Heart left ventricle (tissue), 16 donors: ENCODE measurements around the gene NOTCH2. TPM values are rescaled to one million over a fixed set of nuclear protein-coding genes. Genes with fewer than 3 reads are reported as not detected.

ENCODE experiments used
- ATAC-seq, 4 donors: fragments of 200-7000 bp; cut with Tn5 transposase; one replicate each; pipeline ENCODE4 v1.9.1; 2020 to 2022; ENCODE audit warnings: moderate library complexity in 4 of 4, mild to moderate bottlenecking in 3 of 4, moderate number of reproducible peaks in 1 of 4
- DNase-seq, 5 donors: peaks; one replicate each; pipeline ENCODE4 v3.0.0-alpha.2; 2020
- H3K27ac ChIP-seq, 12 donors: fragments of 200-600 bp; sonication (generic) in 4 of 12; one replicate each; pipeline versions ENCODE4 v1.5.0 to v1.8.0; 2016 to 2022; ENCODE audit warnings: mild to moderate bottlenecking in 2 of 12
- H3K27me3 ChIP-seq, 9 donors: fragments of 200-600 bp; sonication (generic) in 2 of 9; one replicate each; pipeline versions ENCODE4 v1.5.1 to v1.8.0; 2016 to 2022; ENCODE audit warnings: mild to moderate bottlenecking in 3 of 9
- H3K36me3 ChIP-seq, 9 donors: fragments of 200-600 bp; sonication (generic) in 2 of 9; one replicate each; pipeline versions ENCODE4 v1.5.0 to v1.8.0; 2018 to 2022; ENCODE audit warnings: mild to moderate bottlenecking in 2 of 9
- H3K4me1 ChIP-seq, 12 donors: fragments of 200-600 bp; sonication (generic) in 4 of 12; one replicate each; pipeline versions ENCODE4 v1.5.0 to v1.8.0; 2016 to 2022; ENCODE audit warnings: mild to moderate bottlenecking in 3 of 12
- H3K4me3 ChIP-seq, 12 donors: fragments of 200-600 bp; sonication (generic) in 4 of 12; one replicate each; pipeline versions ENCODE4 v1.5.0 to v1.8.0; 2017 to 2022; ENCODE audit warnings: mild to moderate bottlenecking in 9 of 12, moderate library complexity in 4 of 12
- H3K9me3 ChIP-seq, 12 donors: fragments of 200-600 bp; sonication (generic) in 4 of 12; one replicate each; pipeline versions ENCODE4 v1.5.0 to v1.8.0; 2016 to 2022; ENCODE audit warnings: mild to moderate bottlenecking in 1 of 12
- POLR2A ChIP-seq, 2 donors: fragments of 450-650 bp; IDR thresholded peaks; one replicate each; pipeline ENCODE4 v1.6.1; 2017; ENCODE audit warnings: antibody characterized with exemption in 2 of 2, mild to moderate bottlenecking in 2 of 2, moderate library complexity in 2 of 2
- WGBS, 4 donors: extraction: QIAGEN DNeasy Blood & Tissue Kit in 2 of 4; methylation state at CpG; one replicate each; pipeline versions ENCODE4 v1.1.5 to v1.1.7; 2013 to 2018; 5-methylcytosine and 5-hydroxymethylcytosine counted together
- intact Hi-C, 10 donors: fragments of 100-400 bp; cut with DNase I; formaldehyde crosslinking; loops; one replicate each; pipeline versions ENCODE4 v1.11.1 to v1.14.2; 2022
- polyA plus RNA-seq, 2 donors: library from polyadenylated mRNA; stranded (reverse); fragments of 200-250 nt; gene quantifications; one replicate each; pipeline ENCODE4 v1.2.3, GENCODE V29; 2013
- total RNA-seq, 9 donors: library from RNA; depleted of rRNA in 2 of 9; stranded (reverse); fragments of >200 nt in 2 of 9; fragmentation: NEBNext Ultra II Directional in 3 of 9; extraction: Animal tissue kit (Norgen Biotek cat#: 25700) in 3 of 9; gene quantifications; one replicate each; pipeline versions ENCODE4 v1.1.0 to v1.2.4, GENCODE V29; 2016 to 2023
- TF ChIP-seq, protein P1 (sequence below), 12 donors: fragments of 200-600 bp; sonication (generic) in 4 of 12; IDR thresholded peaks; one replicate each; pipeline versions ENCODE4 v1.5.0 to v1.8.0; 2018 to 2022; ENCODE audit warnings: antibody characterized with exemption in 12 of 12, mild to moderate bottlenecking in 5 of 12
- donor health status: ischemic (EF 13 %, LVEDD 7.1; RV severe dilation, severe dysfunction).
- donor health status: healthy with polysubstance abuse.
- donor health status: DM: no; HTN: yes; CAD: no.
- donor health status: DM: no; HTN: no; CAD: no.
- donor health status: ischemic (EF 25% LVEDD 6.9; RV normal size, moderate dysfunction).
- donor health status: ischemic (EF 25% LVEDD 5.7; RV mildly dilated, moderate dysfunction).
- donor health status: healthy.
- donor health status: DM: yes; HTN: yes; CAD: no.
- donor health status: ischemic (EF 35%, LVEDD 5.7; RV mildly dilated, moderate dysfunction).
- donor health status: nonischemic (EF 11% LVEDD 7.7; RV severe dilation, severe dysfunction).
- donor health status: DM: yes; HTN: yes; CAD: no.
- donor health status: PGD.
- donor health status: ischemic (EF 29% LVEDD 5.4; RV normal size, mild dysfunction).
- donor health status: nonischemic (EF 23%, LVEDD 6.1; RV moderate dilation, normal function).

The NOTCH2 gene
- total and polyA plus RNA-seq, 11 donors = 4.6 to 68.7 (median 26.0) TPM

DNA sequence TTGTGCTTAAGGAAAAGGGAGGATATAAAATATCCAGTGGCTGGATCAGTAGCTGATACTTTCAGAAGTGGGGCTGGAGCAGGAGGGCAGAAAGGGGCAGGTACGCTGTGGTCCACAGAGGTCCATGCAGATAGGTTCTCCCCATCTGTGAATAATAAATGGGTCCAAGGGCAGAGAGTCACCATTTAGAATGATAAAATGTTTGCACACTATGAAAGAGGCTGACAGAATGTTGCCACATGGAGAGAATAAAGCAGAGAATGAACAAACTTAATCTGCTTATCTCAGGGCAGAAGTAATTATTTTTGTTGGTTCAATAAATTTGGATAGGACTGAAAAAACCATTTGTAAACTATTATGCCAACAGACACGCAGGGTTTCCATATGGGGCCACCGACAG lies 156.5 kb downstream of the NOTCH2 start:
- DNase-seq (no peak), ATAC-seq (no peak)
- Histone ChIP-seq H3K27ac (no peak overlapping the region), H3K4me1 (no peaks in the 10 kb centered on the region), H3K36me3 (peaks cover 0 to 58% (median 38%) of the 10 kb centered on the region in 9 donors), H3K9me3 (no peaks in the 10 kb centered on the region), H3K4me3 (no peak overlapping the region), H3K27me3 (no peaks in the 10 kb centered on the region)
- intact Hi-C loops = loop anchor here in 1 of 10 donors (2.0 kb wide), 1 partner anchor 20 kb away; no protein-coding TSS in a partner anchor
- WGBS, 4 donors = 93 to 98% (median 95%) methylated on average over 3 of the region's 3 CpGs
- no peak for TF ChIP-seq POLR2A (IDR thresholded peaks at IDR 0.05)
- TF ChIP-seq, protein P1, sequence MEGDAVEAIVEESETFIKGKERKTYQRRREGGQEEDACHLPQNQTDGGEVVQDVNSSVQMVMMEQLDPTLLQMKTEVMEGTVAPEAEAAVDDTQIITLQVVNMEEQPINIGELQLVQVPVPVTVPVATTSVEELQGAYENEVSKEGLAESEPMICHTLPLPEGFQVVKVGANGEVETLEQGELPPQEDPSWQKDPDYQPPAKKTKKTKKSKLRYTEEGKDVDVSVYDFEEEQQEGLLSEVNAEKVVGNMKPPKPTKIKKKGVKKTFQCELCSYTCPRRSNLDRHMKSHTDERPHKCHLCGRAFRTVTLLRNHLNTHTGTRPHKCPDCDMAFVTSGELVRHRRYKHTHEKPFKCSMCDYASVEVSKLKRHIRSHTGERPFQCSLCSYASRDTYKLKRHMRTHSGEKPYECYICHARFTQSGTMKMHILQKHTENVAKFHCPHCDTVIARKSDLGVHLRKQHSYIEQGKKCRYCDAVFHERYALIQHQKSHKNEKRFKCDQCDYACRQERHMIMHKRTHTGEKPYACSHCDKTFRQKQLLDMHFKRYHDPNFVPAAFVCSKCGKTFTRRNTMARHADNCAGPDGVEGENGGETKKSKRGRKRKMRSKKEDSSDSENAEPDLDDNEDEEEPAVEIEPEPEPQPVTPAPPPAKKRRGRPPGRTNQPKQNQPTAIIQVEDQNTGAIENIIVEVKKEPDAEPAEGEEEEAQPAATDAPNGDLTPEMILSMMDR (IDR thresholded peaks at IDR 0.05) = no peak

DNA sequence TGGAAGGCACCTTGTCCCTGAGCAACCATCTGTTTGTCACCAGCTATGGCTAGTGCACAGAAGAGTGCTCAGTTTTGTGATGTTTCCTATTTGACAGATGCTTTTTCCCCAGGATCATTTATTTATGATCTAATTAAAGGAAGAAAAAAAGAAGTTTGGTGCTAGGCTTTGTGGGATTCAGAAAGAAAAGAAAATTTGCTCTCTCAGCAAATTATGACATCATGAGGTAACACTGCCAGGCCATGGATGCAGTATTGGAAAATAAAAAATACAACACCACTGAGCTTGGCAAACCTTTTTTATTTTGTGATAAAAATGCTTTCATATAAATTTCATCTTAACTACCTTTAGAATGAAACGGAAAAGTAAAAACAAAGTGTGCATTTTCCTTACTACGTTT lies 157.7 kb downstream of the NOTCH2 start:
- H3K36me3 ChIP-seq = peaks cover 0 to 46% (median 26%) of the 10 kb centered on the region in 9 donors
- H3K4me3 ChIP-seq = no peak overlapping the region
- DNase-seq (no peak), ATAC-seq (no peak)
- no peaks in the 10 kb centered on the region for H3K9me3 ChIP-seq
- no peaks in the 10 kb centered on the region for H3K4me1 ChIP-seq
- intact Hi-C loops = loop anchor here in 1 of 10 donors (2.0 kb wide), 1 partner anchor 19 kb away; no protein-coding TSS in a partner anchor
- H3K27me3 ChIP-seq = no peaks in the 10 kb centered on the region
- no peak overlapping the region for H3K27ac ChIP-seq
- 93 to 94% (median 94%) methylated on average over 2 of the region's 2 CpGs for WGBS, 4 donors
- no peak for TF ChIP-seq POLR2A (IDR thresholded peaks at IDR 0.05)
- TF ChIP-seq, protein P1 (IDR thresholded peaks at IDR 0.05) = no peak

DNA sequence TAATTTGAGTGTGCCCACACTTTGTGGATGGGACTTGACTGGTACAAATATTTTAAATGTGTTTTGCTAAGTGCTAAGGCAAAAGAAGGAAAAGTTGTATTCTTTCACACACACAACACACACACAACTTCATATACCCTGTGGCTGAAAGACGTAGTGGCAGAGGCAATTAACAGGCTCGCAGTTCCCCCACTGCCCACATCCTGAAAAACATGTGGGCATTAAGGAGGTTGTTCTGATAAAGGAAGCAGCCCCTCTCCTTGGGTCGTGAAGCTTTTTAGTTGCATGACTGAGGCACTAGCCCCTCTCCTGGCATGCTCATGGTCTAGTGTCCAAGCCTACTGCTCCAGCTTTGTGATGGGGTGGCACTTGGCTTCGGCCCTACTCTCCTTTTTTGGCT lies 158.8 kb downstream of the NOTCH2 start:
- no peak for ATAC-seq
- Histone ChIP-seq H3K36me3 (peaks cover 0 to 34% (median 15%) of the 10 kb centered on the region in 9 donors), H3K27ac (no peak overlapping the region), H3K27me3 (no peaks in the 10 kb centered on the region), H3K4me1 (no peaks in the 10 kb centered on the region), H3K4me3 (no peak overlapping the region), H3K9me3 (no peaks in the 10 kb centered on the region)
- WGBS, 4 donors = 60 to 83% (median 73%) methylated on average over 3 to 4 of the region's 4 CpGs
- DNase-seq = no peak
- intact Hi-C loops = no loop called here
- no peak for TF ChIP-seq POLR2A (IDR thresholded peaks at IDR 0.05)
- TF ChIP-seq, protein P1 (IDR thresholded peaks at IDR 0.05) = no peak

DNA sequence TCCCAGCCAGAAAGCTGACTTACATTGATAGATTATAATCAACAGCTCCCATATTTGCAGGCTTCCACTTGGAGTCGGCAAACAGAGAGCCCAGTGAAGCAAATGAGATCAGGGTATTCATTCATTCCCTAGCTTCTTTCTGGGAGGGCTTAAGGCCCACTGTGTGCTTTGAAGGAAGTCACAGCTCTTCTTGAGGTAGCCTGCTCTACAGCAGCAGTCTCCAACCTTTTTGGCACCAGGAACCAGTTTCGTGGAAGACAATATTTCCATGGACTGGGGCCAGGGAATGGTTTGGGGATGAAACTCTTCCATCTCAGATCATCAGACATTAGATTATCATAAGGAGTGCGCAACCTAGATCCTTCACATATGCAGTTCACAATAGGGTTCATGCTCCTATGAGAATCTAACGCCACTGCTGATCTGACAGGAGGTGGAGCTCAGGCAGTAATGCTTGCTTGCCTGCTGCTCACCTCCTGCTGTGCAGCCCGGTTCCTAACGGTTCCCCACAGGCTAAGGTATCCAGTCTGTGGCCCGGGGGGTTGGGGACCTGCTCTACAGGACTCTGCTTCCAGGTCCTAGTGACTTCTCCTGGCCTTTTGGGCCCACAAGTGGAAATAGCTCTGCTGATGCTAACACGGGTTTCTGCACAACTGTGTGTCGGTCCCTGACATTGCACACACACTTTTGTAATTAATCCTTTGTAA lies 159.4 kb downstream of the NOTCH2 start:
- Histone ChIP-seq H3K27ac (no peak overlapping the region), H3K9me3 (peaks cover 0 to 5% (median 0%) of the 10 kb centered on the region in 12 donors), H3K27me3 (no peaks in the 10 kb centered on the region), H3K36me3 (peaks cover 0 to 28% (median 9%) of the 10 kb centered on the region in 9 donors), H3K4me3 (no peak overlapping the region), H3K4me1 (no peaks in the 10 kb centered on the region)
- ATAC-seq = no peak
- WGBS, 4 donors = 66 to 70% (median 69%) methylated on average over 9 of the region's 9 CpGs
- intact Hi-C loops = no loop called here
- no peak for DNase-seq
- no peak for TF ChIP-seq POLR2A (IDR thresholded peaks at IDR 0.05)
- TF ChIP-seq, protein P1 (IDR thresholded peaks at IDR 0.05) = no peak
